ENCODE data around the gene PTN. TPM values are rescaled to one million over a fixed set of nuclear protein-coding genes. Genes with fewer than 3 reads are reported as not detected.
A peak's percentile ranks its signal among the peaks of the same experiment; 100 is the strongest.

Gene PTN
- total and polyA plus RNA-seq, 7 donors, result 4.4 to 52.3 (median 35.5) TPM; not detected in 1

DNA sequence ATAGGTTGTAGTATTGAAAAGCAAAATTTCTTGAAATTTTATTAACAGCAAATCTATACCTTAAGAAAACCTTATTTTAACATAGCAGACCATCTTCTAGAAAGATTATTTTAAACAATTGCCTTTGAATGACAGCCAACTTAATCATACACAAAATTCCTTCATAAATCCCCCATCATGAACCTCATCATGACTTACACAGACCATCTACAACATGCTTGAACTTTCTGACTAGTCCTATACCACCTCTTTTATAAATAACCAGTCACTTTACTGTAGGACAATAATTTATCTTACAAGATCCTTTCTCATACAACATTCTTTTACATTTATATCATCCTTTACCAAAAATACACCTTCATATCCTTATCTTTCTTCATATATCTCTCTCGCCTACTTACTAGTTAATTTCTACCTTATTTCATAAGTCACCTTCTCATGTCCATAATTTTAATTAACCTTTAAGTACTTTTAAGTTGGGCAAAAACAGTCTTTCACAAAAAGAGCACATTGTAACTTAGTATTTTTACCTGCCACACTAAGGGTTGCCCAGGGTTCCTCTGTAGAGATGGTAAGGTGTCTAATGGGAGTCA lies 16.6 kb upstream of the PTN start:
- no peaks in the 10 kb centered on the region for H3K36me3 ChIP-seq
- no peaks in the 10 kb centered on the region for H3K9me3 ChIP-seq
- peaks cover 0 to 1% (median 0%) of the 10 kb centered on the region in 4 donors for H3K4me1 ChIP-seq
- DNase-seq, result no peak
- no peaks in the 10 kb centered on the region for H3K27me3 ChIP-seq
- no peak overlapping the region for H3K27ac ChIP-seq
- no peak overlapping the region for H3K4me3 ChIP-seq
- WGBS, 2 donors, result 46 to 94% methylated on average over 1 of the region's 1 CpG
- intact Hi-C loops (cut with DNase I), result no loop called here
- TF ChIP-seq POLR2A (IDR thresholded peaks at IDR 0.05) (no peak), CTCF (IDR thresholded peaks at IDR 0.05) (no peak), EP300 (IDR thresholded peaks at IDR 0.05) (no peak), POLR2AphosphoS5 (IDR thresholded peaks at IDR 0.05) (no peak)

GRCh38 chr7:137354961-137355360 lies 11.4 kb upstream of the PTN start:
- H3K27ac ChIP-seq, result no peak overlapping the region
- no peaks in the 10 kb centered on the region for H3K36me3 ChIP-seq
- no peak for DNase-seq
- intact Hi-C loops (cut with DNase I), result no loop called here
- TF ChIP-seq EP300 (IDR thresholded peaks at IDR 0.05) (no peak), CTCF (IDR thresholded peaks at IDR 0.05) (no peak), POLR2AphosphoS5 (IDR thresholded peaks at IDR 0.05) (no peak), POLR2A (IDR thresholded peaks at IDR 0.05) (no peak)
- H3K4me1 ChIP-seq, result peaks cover 0 to 39% (median 25%) of the 10 kb centered on the region in 4 donors
- no peaks in the 10 kb centered on the region for H3K27me3 ChIP-seq
- no peaks in the 10 kb centered on the region for H3K9me3 ChIP-seq
- H3K4me3 ChIP-seq, result no peak overlapping the region

- H3K9me3 ChIP-seq, result no peaks in the 10 kb centered on the region
- no peak for TF ChIP-seq CTCF (IDR thresholded peaks at IDR 0.05)
- no peak for TF ChIP-seq POLR2A (IDR thresholded peaks at IDR 0.05)
- no peak for TF ChIP-seq POLR2AphosphoS5 (IDR thresholded peaks at IDR 0.05)
- no peak for TF ChIP-seq EP300 (IDR thresholded peaks at IDR 0.05)
- H3K4me3 ChIP-seq, result no peak overlapping the region
- no peak overlapping the region for H3K27ac ChIP-seq
- H3K36me3 ChIP-seq, result no peaks in the 10 kb centered on the region
- peaks cover 0 to 39% (median 25%) of the 10 kb centered on the region in 4 donors for H3K4me1 ChIP-seq
- intact Hi-C loops (cut with DNase I), result no loop called here
- no peaks in the 10 kb centered on the region for H3K27me3 ChIP-seq
- DNase-seq, result no peak
- WGBS, 2 donors, result 74 to 77% methylated on average over 5 of the region's 5 CpGs
Measured at GRCh38 chr7:137354396-137354795, 10.9 kb upstream of the PTN start.

GRCh38 chr7:137351941-137352340 lies 8.4 kb upstream of the PTN start:
- Histone ChIP-seq H3K27ac (peak overlapping the region in 3 of 4 donors; percentile 18 to 46 (median 41)), H3K36me3 (no peaks in the 10 kb centered on the region), H3K27me3 (no peaks in the 10 kb centered on the region), H3K9me3 (no peaks in the 10 kb centered on the region), H3K4me1 (peaks cover 0 to 39% (median 25%) of the 10 kb centered on the region in 4 donors), H3K4me3 (no peak overlapping the region)
- no peak for TF ChIP-seq EP300 (IDR thresholded peaks at IDR 0.05)
- TF ChIP-seq POLR2AphosphoS5 (IDR thresholded peaks at IDR 0.05), result no peak
- TF ChIP-seq CTCF (IDR thresholded peaks at IDR 0.05), result no peak
- TF ChIP-seq POLR2A (IDR thresholded peaks at IDR 0.05), result no peak
- 23 to 54% methylated on average over 2 of the region's 2 CpGs for WGBS, 2 donors
- intact Hi-C loops (cut with DNase I), result no loop called here
- DNase-seq, result no peak
